RWPE1 (cell line): ENCODE data around the gene GRID2.
"Not testable (repeated sequence)": the region's sequence is repeated elsewhere in the genome, so short reads cannot be mapped to it uniquely, and the experiment has no call there.

Experiments
- CTCF ChIA-PET: fragments of 350-600 bp; sonication (Branson Sonifier 250); formaldehyde crosslinking; extraction: SDS; loops from one replicate; lab custom pipeline; 2021; lab: Yijun Ruan, JAX
- POLR2A ChIA-PET: fragments of 400-600 bp; formaldehyde crosslinking; extraction: SDS; loops from one replicate; lab custom pipeline; 2020; ENCODE audit warnings: antibody characterized with exemption; ENCODE audit not compliant: low non-redundant PET; lab: Yijun Ruan, JAX
- DNase-seq: peaks from one replicate; pipeline ENCODE4 v3.0.0; 2012; ENCODE audit warnings: low spot score
- H3K27ac ChIP-seq: fragments of 450-650 bp; 2 replicates; pipeline ENCODE4 v1.5.1; 2017
- TF ChIP-seq, protein P1 (sequence below): fragments of 450-650 bp; conservative IDR thresholded peaks from 2 replicates; pipeline ENCODE4 v1.5.1; 2017; ENCODE audit warnings: low read depth, mild to moderate bottlenecking

The GRID2 gene

DNA sequence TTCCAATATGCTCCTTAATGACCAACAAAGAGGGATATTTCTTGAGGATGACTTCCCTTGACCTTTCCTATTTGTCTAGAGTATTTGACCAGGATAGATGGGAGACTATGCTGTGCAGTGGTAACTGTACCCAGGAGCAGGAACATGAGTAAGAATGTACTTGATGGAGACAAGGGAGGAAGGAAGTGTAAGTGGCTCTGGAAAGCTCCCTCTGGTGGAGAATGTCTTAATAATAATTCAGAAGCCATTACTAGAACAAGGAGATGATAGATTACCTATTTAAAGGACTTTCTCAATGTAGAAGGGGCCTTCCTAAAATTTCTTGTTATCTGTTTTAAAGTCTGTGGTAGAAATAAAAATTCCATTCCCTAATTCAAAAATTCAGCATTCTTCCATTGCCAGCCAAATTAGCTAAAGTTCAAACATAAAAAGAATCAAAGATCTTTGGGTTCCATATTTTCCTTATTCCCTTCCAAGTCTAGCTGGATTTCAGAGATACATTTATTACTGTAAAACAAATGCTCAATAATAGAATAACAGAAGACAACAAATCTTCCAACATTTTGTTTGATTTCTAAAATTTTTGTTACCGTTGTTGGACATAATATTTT is 83.8 kb downstream of the GRID2 start:
- POLR2A ChIA-PET: no interaction called here
- TF ChIP-seq, protein P1, sequence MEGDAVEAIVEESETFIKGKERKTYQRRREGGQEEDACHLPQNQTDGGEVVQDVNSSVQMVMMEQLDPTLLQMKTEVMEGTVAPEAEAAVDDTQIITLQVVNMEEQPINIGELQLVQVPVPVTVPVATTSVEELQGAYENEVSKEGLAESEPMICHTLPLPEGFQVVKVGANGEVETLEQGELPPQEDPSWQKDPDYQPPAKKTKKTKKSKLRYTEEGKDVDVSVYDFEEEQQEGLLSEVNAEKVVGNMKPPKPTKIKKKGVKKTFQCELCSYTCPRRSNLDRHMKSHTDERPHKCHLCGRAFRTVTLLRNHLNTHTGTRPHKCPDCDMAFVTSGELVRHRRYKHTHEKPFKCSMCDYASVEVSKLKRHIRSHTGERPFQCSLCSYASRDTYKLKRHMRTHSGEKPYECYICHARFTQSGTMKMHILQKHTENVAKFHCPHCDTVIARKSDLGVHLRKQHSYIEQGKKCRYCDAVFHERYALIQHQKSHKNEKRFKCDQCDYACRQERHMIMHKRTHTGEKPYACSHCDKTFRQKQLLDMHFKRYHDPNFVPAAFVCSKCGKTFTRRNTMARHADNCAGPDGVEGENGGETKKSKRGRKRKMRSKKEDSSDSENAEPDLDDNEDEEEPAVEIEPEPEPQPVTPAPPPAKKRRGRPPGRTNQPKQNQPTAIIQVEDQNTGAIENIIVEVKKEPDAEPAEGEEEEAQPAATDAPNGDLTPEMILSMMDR: peak; percentile 59
- CTCF ChIA-PET: interaction anchor here (0.6 to 0.7 kb wide), 4 partner anchors 21 to 1938 kb away, joined by 3 to 7 read pairs (median 4); no protein-coding TSS in a partner anchor
- peak; percentile 16 for DNase-seq
- no peak overlapping the region for H3K27ac ChIP-seq

- POLR2A ChIA-PET: no interaction called here
- no peak overlapping the region for H3K27ac ChIP-seq
- TF ChIP-seq, protein P1: no peak
- no peak for DNase-seq
- CTCF ChIA-PET: no interaction called here
Measured at GRCh38 chr4:92399032-92399431, 95.3 kb downstream of the GRID2 start.

DNA sequence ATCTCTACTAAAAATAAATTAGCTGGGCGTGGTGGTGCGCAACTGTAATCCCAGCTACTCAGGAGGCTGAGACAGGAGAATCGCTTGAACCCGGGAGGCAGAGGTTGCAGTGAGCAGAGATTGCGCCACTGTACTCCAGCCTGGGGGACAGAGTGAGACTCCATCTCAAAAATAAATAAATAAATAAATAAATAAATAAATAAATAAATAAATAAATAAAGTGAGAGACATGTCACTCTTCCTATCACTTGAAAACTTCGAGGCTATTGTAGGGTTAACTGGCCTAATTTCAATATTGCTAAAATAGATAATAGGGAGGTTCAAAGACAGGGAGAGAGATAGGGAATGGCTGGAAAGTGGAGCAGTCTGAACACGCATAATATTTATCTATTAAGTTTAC is 99.8 kb downstream of the GRID2 start:
- POLR2A ChIA-PET, CTCF ChIA-PET, H3K27ac ChIP-seq, DNase-seq: not testable (repeated sequence)

DNA sequence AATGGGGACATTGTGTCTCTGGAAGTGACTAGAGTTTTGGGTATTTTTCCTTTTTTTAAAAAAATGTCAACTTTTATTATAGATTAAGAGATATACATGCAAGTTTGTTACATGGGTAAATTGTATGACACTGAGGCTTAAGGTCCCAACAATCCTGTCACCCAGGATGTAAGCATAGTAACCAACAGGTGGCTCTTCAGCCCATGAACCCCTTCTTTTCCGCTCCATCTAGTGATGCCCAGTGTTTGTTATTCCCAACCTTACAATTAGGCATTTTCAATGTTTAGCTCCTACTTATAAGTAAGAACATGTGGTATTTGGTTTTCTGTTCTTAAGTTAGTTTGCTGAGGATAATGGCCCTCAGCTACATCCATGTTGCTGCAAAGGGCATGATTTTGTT is 102.7 kb downstream of the GRID2 start:
- no peak overlapping the region for H3K27ac ChIP-seq
- TF ChIP-seq, protein P1: no peak
- POLR2A ChIA-PET: no interaction called here
- no peak for DNase-seq
- CTCF ChIA-PET: no interaction called here

- CTCF ChIA-PET: no interaction called here
- no peak overlapping the region for H3K27ac ChIP-seq
- TF ChIP-seq, protein P1: no peak
- no peak for DNase-seq
- POLR2A ChIA-PET: no interaction called here
Measured at GRCh38 chr4:92421920-92422319, 118.2 kb downstream of the GRID2 start.

GRCh38 chr4:92433272-92433758 is 129.5 kb downstream of the GRID2 start:
- ChIA-PET CTCF (no interaction called here), POLR2A (no interaction called here)
- TF ChIP-seq, protein P1: no peak
- H3K27ac ChIP-seq: no peak overlapping the region
- DNase-seq: no peak

DNA sequence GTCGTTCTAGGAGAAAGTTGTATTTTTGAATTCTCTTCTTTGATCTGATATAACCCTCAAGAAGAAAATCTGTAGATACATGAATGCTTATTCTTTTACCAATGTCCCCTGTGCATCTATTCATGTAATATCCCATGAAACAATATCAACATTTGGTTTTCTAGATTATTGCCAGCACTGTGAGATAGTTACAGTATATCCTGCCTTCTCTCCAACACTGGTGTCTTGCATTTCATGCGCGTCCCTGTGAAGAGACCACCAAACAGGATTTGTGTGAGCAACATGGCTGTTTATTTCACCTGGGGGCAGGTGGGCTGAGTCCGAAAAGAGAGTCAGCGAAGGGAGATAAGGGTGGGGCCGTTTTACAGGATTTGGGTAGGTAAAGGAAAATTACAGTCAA is 135.0 kb downstream of the GRID2 start:
- POLR2A ChIA-PET: not testable (repeated sequence)
- CTCF ChIA-PET: interaction anchor here (0.7 kb wide), 1 partner anchor 22 kb away, joined by 5 read pairs; no protein-coding TSS in a partner anchor

DNA sequence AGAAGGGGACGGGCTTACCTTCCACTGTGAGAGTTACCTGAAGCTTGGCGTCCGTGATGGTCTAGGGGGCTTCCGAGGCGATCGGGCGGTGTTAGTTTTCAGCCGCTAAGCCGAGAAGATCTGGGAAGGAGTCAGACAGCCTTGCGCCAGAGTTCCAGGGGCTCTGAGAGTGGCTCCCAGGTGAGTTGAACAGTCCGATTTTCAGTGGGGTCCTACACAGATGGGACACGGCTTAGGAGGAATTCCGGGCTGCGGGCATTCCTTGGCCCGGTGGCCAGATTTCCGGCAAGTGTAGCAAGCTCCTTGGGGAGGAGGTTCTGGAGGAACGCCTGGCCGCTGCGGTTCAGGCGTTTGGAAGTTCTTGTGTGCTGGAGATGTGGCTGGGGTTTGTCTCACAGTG is 138.4 kb downstream of the GRID2 start:
- POLR2A ChIA-PET, H3K27ac ChIP-seq, CTCF ChIA-PET, DNase-seq: not testable (repeated sequence)

More for the DNA sequence above, 135.0 kb downstream of the GRID2 start:
- H3K27ac ChIP-seq, DNase-seq: not testable (repeated sequence)

DNA sequence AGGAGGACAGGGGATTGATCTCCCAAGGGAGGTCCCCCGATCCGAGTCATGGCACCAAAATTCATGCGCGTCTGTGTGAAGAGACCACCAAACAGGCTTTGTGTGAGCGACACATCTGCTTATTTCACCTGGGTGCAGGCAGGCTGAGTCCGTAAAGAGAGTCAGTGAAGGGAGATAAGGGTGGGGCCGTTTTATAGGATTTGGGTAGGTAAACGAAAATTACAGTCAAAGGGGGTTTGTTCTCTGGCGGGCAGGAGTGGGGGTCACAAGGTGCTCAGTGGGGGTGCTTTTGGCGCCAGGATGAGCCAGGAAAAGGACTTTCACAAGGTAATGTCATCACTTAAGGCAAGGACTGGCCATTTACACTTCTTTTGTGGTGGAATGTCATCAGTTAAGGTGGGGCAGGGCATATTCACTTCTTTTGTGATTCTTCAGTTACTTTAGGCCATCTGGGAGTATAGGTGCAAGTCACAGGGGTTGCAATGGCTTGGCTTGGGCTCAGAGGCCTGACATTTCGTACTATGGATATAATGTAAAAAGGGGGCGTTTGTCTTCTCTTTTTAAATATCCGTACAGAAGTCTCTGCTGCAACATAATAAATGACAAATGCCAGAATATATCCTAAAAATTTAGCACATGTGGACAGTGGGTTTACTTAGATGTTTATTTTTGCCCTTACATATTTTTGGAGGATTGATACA is 140.5 kb downstream of the GRID2 start:
- POLR2A ChIA-PET, CTCF ChIA-PET, DNase-seq, H3K27ac ChIP-seq: not testable (repeated sequence)
